Lower lobe of right lung (tissue), 2 donors: ENCODE results near the gene FMN1. TPM values are rescaled to one million over a fixed set of nuclear protein-coding genes. Genes with fewer than 3 reads are reported as not detected.
A peak's percentile ranks its signal among the peaks of the same experiment; 100 is the strongest.

Source experiments
- ATAC-seq, 2 donors: fragments of 200-7000 bp; cut with Tn5 transposase; one replicate each; pipeline ENCODE4 v1.9.1; 2020 to 2022; ENCODE audit warnings: mild to moderate bottlenecking in 2 of 2, moderate library complexity in 2 of 2
- DNase-seq: peaks from one replicate; pipeline ENCODE4 v3.0.0-alpha.2; 2020
- H3K27ac ChIP-seq: fragments of 200-600 bp; one replicate; pipeline ENCODE4 v1.8.0; 2022
- H3K27me3 ChIP-seq: fragments of 200-600 bp; one replicate; pipeline ENCODE4 v1.8.0; 2022; ENCODE audit warnings: low read depth
- H3K36me3 ChIP-seq: fragments of 200-600 bp; one replicate; pipeline ENCODE4 v1.8.0; 2022; ENCODE audit warnings: mild to moderate bottlenecking
- H3K4me1 ChIP-seq: fragments of 200-600 bp; one replicate; pipeline ENCODE4 v1.8.0; 2022
- H3K4me3 ChIP-seq: fragments of 200-600 bp; one replicate; pipeline ENCODE4 v1.8.0; 2022; ENCODE audit warnings: mild to moderate bottlenecking
- H3K9me3 ChIP-seq: fragments of 200-600 bp; one replicate; pipeline ENCODE4 v1.8.0; 2022
- CTCF ChIP-seq: fragments of 200-600 bp; IDR thresholded peaks from one replicate; pipeline ENCODE4 v1.8.0; 2022; ENCODE audit warnings: antibody characterized with exemption, mild to moderate bottlenecking
- intact Hi-C: fragments of 100-400 bp; cut with DNase I; formaldehyde crosslinking; loops from one replicate; pipeline ENCODE4 v1.11.0; 2022
- total RNA-seq: library from RNA; stranded (reverse); fragmentation: NEBNext Ultra II Directional; extraction: Animal tissue kit (Norgen Biotek cat#: 25700); gene quantifications from one replicate; pipeline ENCODE4 v1.2.1, GENCODE V29; 2021
- donor health status: DM: no; HTN: yes; CAD: no; lungs with severe emphysema.

Gene FMN1
- total RNA-seq, 1 donor from 2014 or later = 38.8 TPM

DNA sequence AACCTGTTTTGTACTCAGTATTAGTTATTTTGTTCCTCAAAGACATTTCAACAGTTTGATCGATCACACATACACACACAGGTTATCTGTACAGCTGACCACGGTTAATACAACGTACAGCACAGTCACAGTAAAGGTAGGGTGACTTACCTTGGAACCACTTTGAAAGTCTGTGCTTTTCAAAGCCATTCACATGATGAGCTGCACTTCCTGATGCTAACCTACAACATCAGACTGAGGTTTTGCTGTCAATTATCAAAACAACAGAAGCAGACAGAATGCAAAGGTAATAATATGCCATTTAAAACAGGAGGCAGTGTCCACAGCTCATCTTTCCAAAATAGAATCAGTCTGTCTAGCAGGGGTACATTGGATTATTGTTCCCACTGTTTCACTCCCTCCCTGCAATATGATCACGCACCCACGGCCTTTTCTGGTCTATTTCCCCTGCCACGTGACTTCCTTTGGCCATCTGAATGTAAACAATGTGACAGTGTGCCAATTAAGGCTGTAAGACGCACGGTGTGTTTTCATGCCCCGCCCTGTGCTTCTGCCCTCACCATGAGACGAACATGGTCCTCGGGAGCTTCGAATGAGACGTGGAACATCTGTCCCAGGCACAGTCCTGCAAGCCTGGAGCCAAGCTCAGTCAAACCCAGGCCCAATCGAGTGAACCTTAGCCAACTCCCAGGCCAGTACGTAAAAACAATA, 102.4 kb downstream of the FMN1 start:
- no peak overlapping the region for H3K4me3 ChIP-seq
- DNase-seq = no peak
- H3K4me1 ChIP-seq = peaks cover 12% of the 10 kb centered on the region
- ATAC-seq = no peak
- no peak for TF ChIP-seq CTCF
- no peaks in the 10 kb centered on the region for H3K27me3 ChIP-seq
- no peak overlapping the region for H3K27ac ChIP-seq
- H3K9me3 ChIP-seq = no peaks in the 10 kb centered on the region
- intact Hi-C loops = no loop called here
- no peaks in the 10 kb centered on the region for H3K36me3 ChIP-seq

DNA sequence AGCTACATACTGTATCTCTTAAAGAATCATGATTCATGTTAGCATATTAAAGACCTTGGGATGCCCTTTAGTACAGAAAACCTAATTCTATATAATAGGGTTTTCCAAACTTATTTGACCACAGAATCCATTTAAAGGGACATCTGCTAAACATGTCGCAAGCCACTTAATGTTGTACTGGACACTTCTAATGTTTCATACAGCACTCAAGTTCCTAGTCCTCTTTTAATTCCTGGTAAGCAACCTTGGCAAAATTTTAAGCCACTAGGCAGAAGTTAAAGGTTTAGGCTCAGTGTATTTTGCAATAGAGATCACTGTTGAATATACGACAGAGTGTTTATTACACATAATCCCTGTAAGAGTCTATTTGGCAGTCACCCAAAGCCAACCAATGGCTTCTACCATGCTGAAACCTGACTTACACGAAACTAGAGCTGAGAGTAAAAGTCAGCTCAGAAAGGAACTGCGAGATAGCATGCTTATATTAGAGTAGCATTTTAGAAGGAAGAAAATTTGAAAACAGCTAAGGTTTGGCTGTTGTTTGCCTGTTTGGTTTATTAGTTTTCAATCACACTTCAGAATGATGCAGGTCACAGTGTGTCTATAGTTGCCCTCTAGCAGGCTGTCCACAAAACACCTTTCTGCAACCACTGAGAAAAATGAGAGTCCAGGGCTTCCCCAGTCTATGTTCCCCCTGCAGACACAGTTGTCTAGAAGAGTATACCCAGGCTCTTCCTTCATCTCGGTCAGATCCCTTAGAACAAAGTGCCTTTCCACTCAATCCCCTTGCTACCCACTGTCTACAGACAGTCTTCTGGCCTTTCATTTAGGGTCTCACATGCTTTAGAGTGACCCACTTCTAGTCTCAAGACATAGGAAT, 104.4 kb downstream of the FMN1 start:
- TF ChIP-seq CTCF = no peak
- no peak for DNase-seq
- intact Hi-C loops = no loop called here

GRCh38 chr15:33089165-33089877, 105.2 kb downstream of the FMN1 start:
- peaks cover 12% of the 10 kb centered on the region for H3K4me1 ChIP-seq
- intact Hi-C loops = no loop called here
- H3K4me3 ChIP-seq = no peak overlapping the region
- TF ChIP-seq CTCF = no peak
- H3K27me3 ChIP-seq = no peaks in the 10 kb centered on the region
- no peak overlapping the region for H3K27ac ChIP-seq
- H3K9me3 ChIP-seq = no peaks in the 10 kb centered on the region
- no peak for DNase-seq
- H3K36me3 ChIP-seq = no peaks in the 10 kb centered on the region
- ATAC-seq = no peak

More for the DNA sequence above, 104.4 kb downstream of the FMN1 start:
- H3K27ac ChIP-seq = no peak overlapping the region
- no peaks in the 10 kb centered on the region for H3K36me3 ChIP-seq
- H3K27me3 ChIP-seq = no peaks in the 10 kb centered on the region
- peak; percentile 75 to 79 for ATAC-seq
- no peak overlapping the region for H3K4me3 ChIP-seq
- no peaks in the 10 kb centered on the region for H3K9me3 ChIP-seq
- peaks cover 12% of the 10 kb centered on the region for H3K4me1 ChIP-seq

DNA sequence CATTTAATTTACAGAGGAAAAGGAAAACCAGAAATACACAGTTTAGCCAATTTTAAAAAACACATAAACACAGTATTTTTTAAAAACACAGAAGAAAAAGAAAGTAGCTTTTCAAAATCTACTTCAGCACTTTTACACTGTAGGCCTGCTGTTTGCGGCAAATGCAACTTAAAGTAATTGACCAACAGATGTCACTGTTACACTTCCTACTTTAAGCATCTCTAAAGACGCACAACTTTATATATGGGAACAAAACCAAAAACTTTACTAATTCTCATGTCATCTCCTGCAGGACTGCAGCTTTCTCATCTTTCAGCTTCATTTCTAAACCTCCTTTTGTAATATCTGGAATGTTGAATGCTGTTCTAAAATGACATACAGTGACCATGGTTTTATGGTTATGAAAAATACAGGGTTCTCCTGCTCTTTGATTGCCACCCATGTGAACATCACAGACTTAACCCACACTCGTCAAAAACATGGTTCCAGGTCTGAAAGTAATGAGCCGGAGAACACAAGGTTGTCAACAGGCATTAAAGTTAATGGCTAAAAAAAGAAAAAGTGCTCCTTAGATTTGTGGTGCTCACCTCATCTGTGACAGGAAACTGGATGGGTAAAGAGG, 107.9 kb downstream of the FMN1 start:
- DNase-seq = no peak
- peaks cover 12% of the 10 kb centered on the region for H3K4me1 ChIP-seq
- peak; percentile 64 to 74 for ATAC-seq
- no peak overlapping the region for H3K4me3 ChIP-seq
- no peaks in the 10 kb centered on the region for H3K27me3 ChIP-seq
- no peaks in the 10 kb centered on the region for H3K36me3 ChIP-seq
- no peaks in the 10 kb centered on the region for H3K9me3 ChIP-seq
- peak; percentile 56 for TF ChIP-seq CTCF
- intact Hi-C loops = no loop called here
- H3K27ac ChIP-seq = no peak overlapping the region

DNA sequence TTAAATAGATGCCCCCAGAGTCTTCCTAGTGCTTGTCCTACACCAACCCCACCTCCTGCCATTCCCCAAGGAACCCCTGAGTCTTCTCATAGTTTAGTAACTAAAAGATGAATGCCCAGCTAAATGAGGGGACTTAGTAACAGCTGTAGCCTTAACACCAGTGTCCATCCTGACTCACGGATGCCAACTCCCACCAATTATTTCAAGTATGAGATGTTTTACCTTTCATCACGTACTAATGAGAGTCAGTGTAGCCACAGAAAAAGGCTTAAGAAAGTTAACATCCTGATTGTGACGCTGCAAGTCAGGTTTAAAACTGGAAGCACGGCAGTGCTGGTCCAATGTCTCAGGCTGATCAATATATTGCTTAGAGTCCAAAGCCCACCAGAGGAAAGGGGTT, 109.9 kb downstream of the FMN1 start:
- Histone ChIP-seq H3K27ac (no peak overlapping the region), H3K36me3 (no peaks in the 10 kb centered on the region), H3K4me1 (peaks cover 2% of the 10 kb centered on the region), H3K27me3 (no peaks in the 10 kb centered on the region), H3K4me3 (no peak overlapping the region), H3K9me3 (no peaks in the 10 kb centered on the region)
- no peak for ATAC-seq
- no peak for DNase-seq
- no peak for TF ChIP-seq CTCF
- intact Hi-C loops = no loop called here
